Activated T-helper 17 cell treated with anti-CD3 and anti-CD28 coated beads, Interleukin-2, amount 50 U/mL, for 72 hours (primary cell): Measurements from ENCODE around the gene GBE1. TPM values are rescaled to one million over a fixed set of nuclear protein-coding genes. Genes with fewer than 3 reads are reported as not detected.
A peak's percentile ranks its signal among the peaks of the same experiment; 100 is the strongest.

Experiments
- ATAC-seq: fragments of 150-1000 bp; cut with Tn5 transposase; replicated peaks from 2 replicates; pipeline ENCODE4 v1.10.0; 2021; ENCODE audit warnings: mild to moderate bottlenecking, moderate library complexity
- H3K27ac Mint-ChIP-seq: one replicate; pipeline ENCODE4 v1.8.0; 2022; ENCODE audit warnings: mixed read lengths
- H3K27me3 Mint-ChIP-seq: one replicate; pipeline ENCODE4 v1.8.0; 2022; ENCODE audit warnings: mixed read lengths
- H3K36me3 Mint-ChIP-seq: one replicate; pipeline ENCODE4 v1.8.0; 2022; ENCODE audit warnings: low read depth, mild to moderate bottlenecking, mixed read lengths
- H3K4me1 Mint-ChIP-seq: one replicate; pipeline ENCODE4 v1.8.0; 2022; ENCODE audit warnings: mixed read lengths
- H3K4me3 Mint-ChIP-seq: one replicate; pipeline ENCODE4 v1.8.0; 2022; ENCODE audit warnings: mild to moderate bottlenecking, mixed read lengths
- H3K9me3 Mint-ChIP-seq: one replicate; pipeline ENCODE4 v1.8.0; 2022; ENCODE audit warnings: mixed read lengths
- total RNA-seq, 2 donors: library from RNA; stranded (reverse); gene quantifications; one replicate each; pipeline ENCODE4 v1.2.3, GENCODE V29; 2022

The GBE1 gene
- total RNA-seq, 2 donors from 2014 or later: 64.4 to 251 TPM

DNA sequence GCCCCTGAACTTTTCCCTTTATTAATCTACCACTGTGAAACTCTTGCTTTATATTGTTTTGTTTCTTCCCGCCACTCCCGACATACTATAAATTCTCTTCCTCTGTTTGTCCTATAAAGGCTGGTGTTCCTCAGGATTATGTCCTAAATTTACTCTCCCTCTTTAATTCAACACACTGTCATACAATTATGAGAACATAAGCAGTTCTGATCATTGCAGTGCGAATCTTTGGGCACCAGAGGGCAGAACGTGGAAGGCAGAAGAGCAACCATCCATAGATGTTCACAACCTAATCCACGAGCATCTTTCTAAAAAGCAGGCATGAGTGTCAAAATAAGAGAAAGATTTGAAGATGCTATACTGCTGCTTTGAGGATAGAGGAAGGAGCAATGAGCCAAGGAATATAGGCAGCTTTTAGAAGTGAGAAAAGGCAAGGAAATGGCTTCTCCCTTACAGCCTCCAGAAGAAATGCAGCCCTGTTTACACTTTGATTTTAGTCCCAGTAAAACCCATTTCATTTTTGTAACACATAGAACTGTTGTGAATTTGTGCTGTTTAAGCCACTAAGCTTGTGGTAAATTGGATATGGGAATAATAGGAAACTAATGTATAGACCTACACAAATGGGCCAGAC, 179.4 kb downstream of the GBE1 start:
- Mint-ChIP-seq H3K27ac (no peak overlapping the region), H3K4me3 (no peak overlapping the region), H3K27me3 (no peaks in the 10 kb centered on the region), H3K9me3 (no peaks in the 10 kb centered on the region), H3K4me1 (no peaks in the 10 kb centered on the region), H3K36me3 (peaks cover 62% of the 10 kb centered on the region)
- no peak for ATAC-seq

GRCh38 chr3:81580355-81580754, 181.1 kb downstream of the GBE1 start:
- ATAC-seq: no peak
- no peaks in the 10 kb centered on the region for H3K4me1 Mint-ChIP-seq
- no peaks in the 10 kb centered on the region for H3K27me3 Mint-ChIP-seq
- H3K27ac Mint-ChIP-seq: peak overlapping the region; percentile 5
- no peaks in the 10 kb centered on the region for H3K9me3 Mint-ChIP-seq
- peaks cover 56% of the 10 kb centered on the region for H3K36me3 Mint-ChIP-seq
- H3K4me3 Mint-ChIP-seq: no peak overlapping the region

GRCh38 chr3:81579744-81580143, 181.7 kb downstream of the GBE1 start:
- Mint-ChIP-seq H3K27me3 (no peaks in the 10 kb centered on the region), H3K36me3 (peaks cover 58% of the 10 kb centered on the region), H3K27ac (no peak overlapping the region), H3K4me3 (no peak overlapping the region), H3K4me1 (no peaks in the 10 kb centered on the region), H3K9me3 (no peaks in the 10 kb centered on the region)
- no peak for ATAC-seq

GRCh38 chr3:81572201-81572756, 189.2 kb downstream of the GBE1 start:
- Mint-ChIP-seq H3K27me3 (no peaks in the 10 kb centered on the region), H3K27ac (no peak overlapping the region), H3K9me3 (peaks cover 3% of the 10 kb centered on the region), H3K36me3 (peaks cover 49% of the 10 kb centered on the region), H3K4me1 (no peaks in the 10 kb centered on the region), H3K4me3 (no peak overlapping the region)
- ATAC-seq: no peak

DNA sequence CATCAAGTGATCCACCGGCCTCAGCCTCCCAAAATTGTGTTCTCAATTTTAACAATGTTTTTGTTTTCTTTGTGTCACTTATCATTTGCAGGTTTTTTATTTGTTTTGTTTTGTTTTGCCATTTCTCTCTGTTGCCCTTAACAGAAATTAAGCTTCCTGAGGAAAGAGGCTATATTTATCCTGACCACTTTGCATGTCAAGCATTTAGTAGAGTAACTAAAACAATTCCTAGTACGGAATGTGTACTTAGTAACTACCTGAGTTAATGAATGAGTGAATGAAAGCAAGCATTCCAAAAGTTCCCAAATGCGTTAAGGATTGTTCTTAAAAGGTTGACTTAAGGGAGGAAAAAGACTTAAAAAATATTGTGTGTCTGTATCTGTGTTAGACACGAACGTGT, 193.1 kb downstream of the GBE1 start:
- Mint-ChIP-seq H3K9me3 (peaks cover 15% of the 10 kb centered on the region), H3K27ac (no peak overlapping the region), H3K4me3 (no peak overlapping the region), H3K27me3 (no peaks in the 10 kb centered on the region), H3K36me3 (peaks cover 59% of the 10 kb centered on the region), H3K4me1 (no peaks in the 10 kb centered on the region)
- no peak for ATAC-seq

DNA sequence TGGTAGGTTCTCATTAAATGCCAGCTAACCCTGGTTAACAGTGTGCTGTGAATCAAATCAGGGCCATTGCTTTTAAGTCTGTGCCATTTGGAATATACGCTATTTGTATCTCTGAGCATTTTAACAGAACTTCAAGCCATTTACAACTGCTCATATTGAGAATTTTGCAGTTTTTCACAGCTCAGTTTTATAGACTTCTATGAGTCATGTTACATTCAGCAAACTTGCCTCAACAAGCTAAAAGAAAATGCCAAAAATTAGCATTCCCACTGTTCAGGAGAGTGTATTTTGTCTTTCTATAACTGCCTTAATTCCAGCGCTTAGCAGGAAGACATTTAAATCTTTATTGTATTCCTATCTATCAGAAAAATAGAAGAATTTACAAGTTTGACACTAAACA, 196.4 kb downstream of the GBE1 start:
- Mint-ChIP-seq H3K4me1 (no peaks in the 10 kb centered on the region), H3K27me3 (no peaks in the 10 kb centered on the region), H3K36me3 (peaks cover 46% of the 10 kb centered on the region), H3K4me3 (no peak overlapping the region), H3K27ac (no peak overlapping the region), H3K9me3 (peaks cover 15% of the 10 kb centered on the region)
- ATAC-seq: no peak

- no peak overlapping the region for H3K4me3 Mint-ChIP-seq
- H3K27ac Mint-ChIP-seq: no peak overlapping the region
- ATAC-seq: no peak
- no peaks in the 10 kb centered on the region for H3K4me1 Mint-ChIP-seq
- H3K27me3 Mint-ChIP-seq: no peaks in the 10 kb centered on the region
- H3K9me3 Mint-ChIP-seq: no peaks in the 10 kb centered on the region
- H3K36me3 Mint-ChIP-seq: peaks cover 45% of the 10 kb centered on the region
Measured at GRCh38 chr3:81558106-81558505, 203.3 kb downstream of the GBE1 start.

- ATAC-seq: no peak
- H3K27me3 Mint-ChIP-seq: no peaks in the 10 kb centered on the region
- no peak overlapping the region for H3K4me3 Mint-ChIP-seq
- peaks cover 5% of the 10 kb centered on the region for H3K9me3 Mint-ChIP-seq
- peaks cover 58% of the 10 kb centered on the region for H3K36me3 Mint-ChIP-seq
- no peak overlapping the region for H3K27ac Mint-ChIP-seq
- no peaks in the 10 kb centered on the region for H3K4me1 Mint-ChIP-seq
Measured at GRCh38 chr3:81554801-81555200, 206.6 kb downstream of the GBE1 start.

GRCh38 chr3:81554388-81554787, 207.1 kb downstream of the GBE1 start:
- ATAC-seq: peak; percentile 46
- H3K9me3 Mint-ChIP-seq: peaks cover 5% of the 10 kb centered on the region
- peaks cover 55% of the 10 kb centered on the region for H3K36me3 Mint-ChIP-seq
- H3K27ac Mint-ChIP-seq: no peak overlapping the region
- no peaks in the 10 kb centered on the region for H3K4me1 Mint-ChIP-seq
- no peak overlapping the region for H3K4me3 Mint-ChIP-seq
- H3K27me3 Mint-ChIP-seq: no peaks in the 10 kb centered on the region

GRCh38 chr3:81550415-81550814, 211.0 kb downstream of the GBE1 start:
- no peaks in the 10 kb centered on the region for H3K27me3 Mint-ChIP-seq

GRCh38 chr3:81549831-81550230, 211.6 kb downstream of the GBE1 start:
- Mint-ChIP-seq H3K4me3 (no peak overlapping the region), H3K9me3 (peaks cover 5% of the 10 kb centered on the region), H3K27me3 (no peaks in the 10 kb centered on the region), H3K36me3 (peaks cover 53% of the 10 kb centered on the region), H3K27ac (no peak overlapping the region), H3K4me1 (no peaks in the 10 kb centered on the region)
- ATAC-seq: no peak

More at GRCh38 chr3:81550415-81550814, 211.0 kb downstream of the GBE1 start:
- ATAC-seq: no peak
- Mint-ChIP-seq H3K36me3 (peaks cover 54% of the 10 kb centered on the region), H3K4me1 (no peaks in the 10 kb centered on the region), H3K9me3 (peaks cover 5% of the 10 kb centered on the region), H3K27ac (no peak overlapping the region), H3K4me3 (no peak overlapping the region)

DNA sequence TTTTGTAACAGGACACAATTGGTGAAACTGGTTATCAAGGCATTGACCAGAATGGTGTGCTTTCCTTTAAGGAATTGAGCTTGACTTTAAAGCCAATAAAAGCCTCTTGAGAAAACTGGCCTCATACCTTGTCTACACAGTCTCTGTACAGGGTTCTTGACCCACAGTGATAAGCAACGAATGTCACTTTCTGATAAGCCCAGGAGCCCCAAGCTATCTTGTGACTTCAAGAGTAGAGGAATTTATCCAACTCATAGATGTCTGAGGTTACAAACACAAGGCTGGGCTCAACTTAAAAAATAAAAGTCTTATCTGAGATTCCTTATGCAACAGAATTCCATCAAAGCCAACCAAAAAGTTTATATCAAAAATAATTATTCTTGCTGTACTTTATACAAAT, 212.1 kb downstream of the GBE1 start:
- Mint-ChIP-seq H3K36me3 (peaks cover 51% of the 10 kb centered on the region), H3K4me3 (no peak overlapping the region), H3K4me1 (no peaks in the 10 kb centered on the region), H3K27ac (no peak overlapping the region), H3K27me3 (no peaks in the 10 kb centered on the region), H3K9me3 (peaks cover 5% of the 10 kb centered on the region)
- ATAC-seq: no peak

- H3K9me3 Mint-ChIP-seq: no peaks in the 10 kb centered on the region
- peaks cover 32% of the 10 kb centered on the region for H3K36me3 Mint-ChIP-seq
- H3K27me3 Mint-ChIP-seq: no peaks in the 10 kb centered on the region
- no peaks in the 10 kb centered on the region for H3K4me1 Mint-ChIP-seq
- no peak overlapping the region for H3K27ac Mint-ChIP-seq
- no peak overlapping the region for H3K4me3 Mint-ChIP-seq
- no peak for ATAC-seq
Measured at GRCh38 chr3:81545572-81545971, 215.9 kb downstream of the GBE1 start.

GRCh38 chr3:81544385-81544784, 217.1 kb downstream of the GBE1 start:
- Mint-ChIP-seq H3K27ac (no peak overlapping the region), H3K9me3 (no peaks in the 10 kb centered on the region)
- ATAC-seq: no peak

GRCh38 chr3:81540787-81541186, 220.7 kb downstream of the GBE1 start:
- Mint-ChIP-seq H3K27me3 (no peaks in the 10 kb centered on the region), H3K4me3 (no peak overlapping the region), H3K36me3 (peaks cover 43% of the 10 kb centered on the region), H3K4me1 (peaks cover 4% of the 10 kb centered on the region), H3K27ac (no peak overlapping the region), H3K9me3 (no peaks in the 10 kb centered on the region)
- peak; percentile 6 for ATAC-seq

More at GRCh38 chr3:81544385-81544784, 217.1 kb downstream of the GBE1 start:
- Mint-ChIP-seq H3K4me1 (peaks cover 3% of the 10 kb centered on the region), H3K27me3 (no peaks in the 10 kb centered on the region), H3K4me3 (no peak overlapping the region), H3K36me3 (peaks cover 32% of the 10 kb centered on the region)
